ENCODE data around the gene ATP8B3.

ATP8B3 gene, protein sequence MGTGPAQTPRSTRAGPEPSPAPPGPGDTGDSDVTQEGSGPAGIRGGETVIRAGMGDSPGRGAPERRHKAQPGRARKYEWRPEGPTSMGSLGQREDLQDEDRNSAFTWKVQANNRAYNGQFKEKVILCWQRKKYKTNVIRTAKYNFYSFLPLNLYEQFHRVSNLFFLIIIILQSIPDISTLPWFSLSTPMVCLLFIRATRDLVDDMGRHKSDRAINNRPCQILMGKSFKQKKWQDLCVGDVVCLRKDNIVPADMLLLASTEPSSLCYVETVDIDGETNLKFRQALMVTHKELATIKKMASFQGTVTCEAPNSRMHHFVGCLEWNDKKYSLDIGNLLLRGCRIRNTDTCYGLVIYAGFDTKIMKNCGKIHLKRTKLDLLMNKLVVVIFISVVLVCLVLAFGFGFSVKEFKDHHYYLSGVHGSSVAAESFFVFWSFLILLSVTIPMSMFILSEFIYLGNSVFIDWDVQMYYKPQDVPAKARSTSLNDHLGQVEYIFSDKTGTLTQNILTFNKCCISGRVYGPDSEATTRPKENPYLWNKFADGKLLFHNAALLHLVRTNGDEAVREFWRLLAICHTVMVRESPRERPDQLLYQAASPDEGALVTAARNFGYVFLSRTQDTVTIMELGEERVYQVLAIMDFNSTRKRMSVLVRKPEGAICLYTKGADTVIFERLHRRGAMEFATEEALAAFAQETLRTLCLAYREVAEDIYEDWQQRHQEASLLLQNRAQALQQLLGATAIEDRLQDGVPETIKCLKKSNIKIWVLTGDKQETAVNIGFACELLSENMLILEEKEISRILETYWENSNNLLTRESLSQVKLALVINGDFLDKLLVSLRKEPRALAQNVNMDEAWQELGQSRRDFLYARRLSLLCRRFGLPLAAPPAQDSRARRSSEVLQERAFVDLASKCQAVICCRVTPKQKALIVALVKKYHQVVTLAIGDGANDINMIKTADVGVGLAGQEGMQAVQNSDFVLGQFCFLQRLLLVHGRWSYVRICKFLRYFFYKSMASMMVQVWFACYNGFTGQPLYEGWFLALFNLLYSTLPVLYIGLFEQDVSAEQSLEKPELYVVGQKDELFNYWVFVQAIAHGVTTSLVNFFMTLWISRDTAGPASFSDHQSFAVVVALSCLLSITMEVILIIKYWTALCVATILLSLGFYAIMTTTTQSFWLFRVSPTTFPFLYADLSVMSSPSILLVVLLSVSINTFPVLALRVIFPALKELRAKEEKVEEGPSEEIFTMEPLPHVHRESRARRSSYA (N-terminal part only)

DNA sequence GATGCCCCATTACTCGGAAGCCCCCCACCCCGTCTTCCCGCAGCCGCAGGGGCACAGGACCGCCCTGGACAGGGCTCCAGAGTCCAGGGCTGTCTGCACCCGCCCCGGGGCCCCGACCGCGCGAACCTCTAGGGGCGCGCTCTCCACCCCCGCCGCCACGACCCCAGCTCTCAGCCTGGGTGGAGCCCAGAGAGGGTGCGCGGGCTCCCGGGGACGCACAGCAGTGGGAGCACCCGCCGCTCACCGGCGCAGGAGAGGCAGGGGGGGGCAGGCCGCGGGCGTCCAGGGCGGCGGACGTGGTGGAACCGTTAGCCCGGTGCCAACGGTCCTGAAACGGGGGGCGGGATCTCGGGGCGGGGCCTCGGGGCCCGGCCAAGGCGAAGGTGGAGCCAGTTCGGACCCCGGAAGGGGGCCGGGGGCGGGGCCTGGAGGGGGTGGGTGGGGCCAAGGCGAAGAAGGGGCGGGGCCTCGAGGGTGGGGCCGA is at the start of gene ATP8B3:
Gene ATP8B3 (minus strand): TSS at position 335 of the 484 bp plus-strand sequence. CDS start 540 bp downstream, outside the sequence.
- Mint-ChIP-seq H3K27me3 (no peaks in the 10 kb centered on the region), H3K4me3 (peak within 1 kb of the TSS; percentile 88), H3K27ac (peak within 1 kb of the TSS; percentile 55), H3K4me1 (peaks cover 25% of the 10 kb centered on the region), H3K9me3 (no peaks in the 10 kb centered on the region), H3K36me3 (peaks cover 17% of the 10 kb centered on the region)
- peak; percentile 37 for ATAC-seq

GRCh38 chr19:1861599-1862031 is 49.5 kb upstream of the ATP8B3 start:
- Mint-ChIP-seq H3K4me1 (peaks cover 57% of the 10 kb centered on the region), H3K4me3 (peak overlapping the region; percentile 95), H3K36me3 (no peaks in the 10 kb centered on the region), H3K27me3 (no peaks in the 10 kb centered on the region), H3K27ac (peak overlapping the region; percentile 96), H3K9me3 (no peaks in the 10 kb centered on the region)
- no peak for ATAC-seq

DNA sequence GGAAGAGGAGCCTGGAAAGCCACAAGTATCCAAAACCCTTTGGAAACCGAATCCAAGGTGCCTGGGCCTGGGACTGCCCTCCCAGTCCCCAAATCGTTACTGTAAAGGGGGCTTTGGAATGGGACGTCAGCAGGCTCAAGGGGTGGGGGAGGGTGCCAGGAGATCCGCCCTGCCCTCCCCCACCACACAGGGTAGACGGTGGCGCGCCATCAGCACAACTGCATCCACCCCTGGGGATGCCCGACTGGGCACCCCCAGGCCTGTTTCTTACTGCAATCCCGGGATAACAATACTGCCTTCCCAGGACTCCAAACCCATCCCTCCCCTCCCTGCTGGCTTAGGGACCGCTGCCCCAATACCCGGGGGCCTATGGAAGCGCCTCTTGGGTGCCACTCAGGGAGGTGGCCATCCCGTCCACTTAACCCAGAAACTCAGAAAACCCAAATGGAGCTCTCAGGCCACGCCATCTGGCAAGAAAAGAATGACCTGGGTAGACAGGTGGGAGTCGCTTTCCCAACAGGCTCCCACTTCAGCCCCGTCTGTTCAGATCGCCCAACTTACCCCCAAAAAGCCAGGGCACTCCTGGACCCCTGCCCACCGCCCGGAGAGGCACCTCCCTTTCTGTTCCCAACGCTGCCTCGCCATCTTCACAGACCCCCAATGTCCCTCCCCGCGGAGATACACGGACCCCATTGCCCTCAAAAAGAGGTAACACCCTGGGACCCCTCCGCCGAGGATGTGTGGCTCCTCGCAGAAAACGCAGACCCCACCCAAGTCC is 48.9 kb upstream of the ATP8B3 start:
- Mint-ChIP-seq H3K9me3 (no peaks in the 10 kb centered on the region), H3K27me3 (no peaks in the 10 kb centered on the region), H3K4me1 (peaks cover 62% of the 10 kb centered on the region), H3K36me3 (no peaks in the 10 kb centered on the region), H3K4me3 (peak overlapping the region; percentile 95), H3K27ac (peak overlapping the region; percentile 96)
- no peak for ATAC-seq

- H3K27ac Mint-ChIP-seq, result peak overlapping the region; percentile 91
- H3K36me3 Mint-ChIP-seq, result no peaks in the 10 kb centered on the region
- ATAC-seq, result no peak
- no peaks in the 10 kb centered on the region for H3K9me3 Mint-ChIP-seq
- peaks cover 66% of the 10 kb centered on the region for H3K4me1 Mint-ChIP-seq
- H3K27me3 Mint-ChIP-seq, result no peaks in the 10 kb centered on the region
- H3K4me3 Mint-ChIP-seq, result peak overlapping the region; percentile 95
These were observed 48.1 kb upstream of the ATP8B3 start for GRCh38 chr19:1860042-1860775.

- peak overlapping the region; percentile 91 for H3K27ac Mint-ChIP-seq
- peaks cover 68% of the 10 kb centered on the region for H3K4me1 Mint-ChIP-seq
- H3K27me3 Mint-ChIP-seq, result no peaks in the 10 kb centered on the region
- peak overlapping the region; percentile 17 for H3K4me3 Mint-ChIP-seq
- no peaks in the 10 kb centered on the region for H3K9me3 Mint-ChIP-seq
- ATAC-seq, result no peak
- no peaks in the 10 kb centered on the region for H3K36me3 Mint-ChIP-seq
These were observed 47.3 kb upstream of the ATP8B3 start for GRCh38 chr19:1859331-1859781.

- Mint-ChIP-seq H3K27ac (peak overlapping the region; percentile 91), H3K4me3 (peak overlapping the region; percentile 21), H3K27me3 (no peaks in the 10 kb centered on the region), H3K4me1 (peaks cover 70% of the 10 kb centered on the region), H3K36me3 (peaks cover 1% of the 10 kb centered on the region), H3K9me3 (no peaks in the 10 kb centered on the region)
- ATAC-seq, result no peak
These were observed 46.5 kb upstream of the ATP8B3 start for GRCh38 chr19:1858412-1859081.

GRCh38 chr19:1857648-1858326 is 45.7 kb upstream of the ATP8B3 start:
- Mint-ChIP-seq H3K4me3 (peak overlapping the region; percentile 76), H3K27ac (peak overlapping the region; percentile 91), H3K27me3 (no peaks in the 10 kb centered on the region), H3K36me3 (peaks cover 6% of the 10 kb centered on the region), H3K9me3 (no peaks in the 10 kb centered on the region), H3K4me1 (peaks cover 77% of the 10 kb centered on the region)
- no peak for ATAC-seq

- peak; percentile 68 for ATAC-seq
- Mint-ChIP-seq H3K27ac (peak overlapping the region; percentile 91), H3K4me1 (peaks cover 75% of the 10 kb centered on the region), H3K9me3 (no peaks in the 10 kb centered on the region), H3K36me3 (peaks cover 6% of the 10 kb centered on the region), H3K27me3 (no peaks in the 10 kb centered on the region), H3K4me3 (peak overlapping the region; percentile 81)
These were observed 44.9 kb upstream of the ATP8B3 start for GRCh38 chr19:1856698-1857603.

- Mint-ChIP-seq H3K36me3 (peaks cover 6% of the 10 kb centered on the region), H3K27ac (peak overlapping the region; percentile 91), H3K9me3 (no peaks in the 10 kb centered on the region), H3K4me3 (peak overlapping the region; percentile 81), H3K4me1 (peaks cover 69% of the 10 kb centered on the region), H3K27me3 (no peaks in the 10 kb centered on the region)
- ATAC-seq, result no peak
These were observed 44.2 kb upstream of the ATP8B3 start for GRCh38 chr19:1856345-1856697.

DNA sequence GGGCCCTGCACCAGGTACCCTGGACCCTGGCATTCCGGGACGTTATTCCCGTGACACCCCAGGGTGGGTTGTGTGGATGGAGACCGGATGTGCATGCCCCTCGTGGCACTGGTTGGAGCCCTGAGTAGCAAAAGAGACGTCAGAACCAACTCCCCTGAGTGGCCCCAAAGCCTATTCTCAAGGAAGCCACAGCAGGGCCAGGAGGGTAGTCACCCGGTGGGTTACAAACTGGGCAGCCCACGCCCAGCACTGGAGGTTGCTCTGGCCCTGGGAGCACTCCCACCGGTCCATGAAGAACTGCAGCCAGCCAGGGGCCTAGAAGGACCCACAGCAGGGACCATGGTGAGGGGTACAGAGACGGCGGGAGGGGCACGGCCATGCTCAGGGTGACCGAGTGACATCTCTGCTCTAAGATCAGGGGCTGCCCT is 43.8 kb upstream of the ATP8B3 start:
- Mint-ChIP-seq H3K4me1 (peaks cover 69% of the 10 kb centered on the region), H3K36me3 (peaks cover 10% of the 10 kb centered on the region), H3K4me3 (peak overlapping the region; percentile 81), H3K9me3 (no peaks in the 10 kb centered on the region), H3K27ac (peak overlapping the region; percentile 91), H3K27me3 (no peaks in the 10 kb centered on the region)
- peak; percentile 28 for ATAC-seq

DNA sequence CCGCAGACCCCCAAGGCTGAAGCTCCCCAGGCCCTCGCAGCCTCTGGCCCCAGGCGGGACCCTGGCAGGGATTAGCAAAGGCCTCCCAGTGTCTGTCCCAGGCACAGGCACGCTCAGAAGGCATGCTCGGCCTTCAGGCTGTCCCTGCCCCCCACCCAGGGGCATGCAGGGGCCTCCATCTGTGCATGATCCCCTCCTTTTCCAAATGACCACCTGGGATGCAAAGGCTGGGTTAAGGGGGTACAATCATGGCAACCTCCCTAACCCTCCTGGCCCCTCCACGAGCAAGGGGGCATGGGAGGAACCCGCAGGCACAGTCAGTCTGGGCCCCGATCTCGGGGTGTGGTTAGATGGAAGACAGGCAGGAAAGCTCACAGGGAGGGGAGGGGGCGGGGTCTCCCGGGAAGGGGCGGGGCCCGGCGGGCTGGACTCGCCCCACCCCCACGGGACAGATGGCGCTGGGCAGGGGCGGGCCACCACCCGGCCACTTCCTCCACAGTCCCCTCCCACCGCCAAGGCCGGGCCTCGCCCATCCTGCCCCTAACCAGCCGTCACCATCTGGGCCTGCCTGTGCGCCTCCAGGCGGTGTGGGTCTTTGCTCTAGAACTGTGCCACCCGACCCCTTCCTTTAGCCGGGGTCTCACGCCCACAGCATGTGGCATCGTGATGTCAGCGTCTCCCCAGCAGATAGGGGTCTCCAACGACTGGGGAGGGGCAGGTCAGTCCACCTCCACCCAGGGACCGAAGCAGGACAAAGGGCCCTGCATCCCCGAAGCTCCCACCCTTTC is 43.2 kb upstream of the ATP8B3 start:
- H3K4me1 Mint-ChIP-seq, result peaks cover 71% of the 10 kb centered on the region
- H3K27ac Mint-ChIP-seq, result peak overlapping the region; percentile 91
- peak overlapping the region; percentile 81 for H3K4me3 Mint-ChIP-seq
- ATAC-seq, result peak; percentile 83
- H3K36me3 Mint-ChIP-seq, result peaks cover 12% of the 10 kb centered on the region
- H3K9me3 Mint-ChIP-seq, result no peaks in the 10 kb centered on the region
- no peaks in the 10 kb centered on the region for H3K27me3 Mint-ChIP-seq
